ENCODE results near the gene NOXA1.
"Not testable (repeated sequence)": the region's sequence is repeated elsewhere in the genome, so short reads cannot be mapped to it uniquely, and the experiment has no call there.

Gene NOXA1, protein sequence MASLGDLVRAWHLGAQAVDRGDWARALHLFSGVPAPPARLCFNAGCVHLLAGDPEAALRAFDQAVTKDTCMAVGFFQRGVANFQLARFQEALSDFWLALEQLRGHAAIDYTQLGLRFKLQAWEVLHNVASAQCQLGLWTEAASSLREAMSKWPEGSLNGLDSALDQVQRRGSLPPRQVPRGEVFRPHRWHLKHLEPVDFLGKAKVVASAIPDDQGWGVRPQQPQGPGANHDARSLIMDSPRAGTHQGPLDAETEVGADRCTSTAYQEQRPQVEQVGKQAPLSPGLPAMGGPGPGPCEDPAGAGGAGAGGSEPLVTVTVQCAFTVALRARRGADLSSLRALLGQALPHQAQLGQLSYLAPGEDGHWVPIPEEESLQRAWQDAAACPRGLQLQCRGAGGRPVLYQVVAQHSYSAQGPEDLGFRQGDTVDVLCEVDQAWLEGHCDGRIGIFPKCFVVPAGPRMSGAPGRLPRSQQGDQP

GRCh38 chr9:137422604-137423513 is at the start of gene NOXA1, which contains the start of gene EXD3:
TSS of gene NOXA1 (plus strand) at chr9:137423393. CDS start at chr9:137423530, 137 bp downstream.
TSS of gene EXD3 (minus strand) at chr9:137423162. CDS start at chr9:137395357, 27,805 bp downstream.
- Histone ChIP-seq H3K4me1 (ENCODE audit: insufficient read depth, insufficient read length) (peaks cover 9% of the 10 kb centered on the region), H3K9me3 (ENCODE audit: insufficient read depth, low read length) (no peaks in the 10 kb centered on the region), H3K27me3 (ENCODE audit: insufficient read depth, insufficient read length) (peaks cover 20% of the 10 kb centered on the region), H3K4me3 (ENCODE audit: insufficient read length, low read depth) (peak within 1 kb of the TSS; percentile 78), H3K36me3 (ENCODE audit: insufficient read depth, insufficient read length, low read length) (peaks cover 5% of the 10 kb centered on the region), H3K9ac (ENCODE audit: insufficient read length, low read depth) (peak within 1 kb of the TSS; percentile 86)
- no peak for TF ChIP-seq ZNF274 (IDR thresholded peaks at IDR 0.05; ENCODE audit: low read depth, low read length)
- TF ChIP-seq SUZ12 (IDR thresholded peaks at IDR 0.05; ENCODE audit: extremely low read depth, insufficient read depth, insufficient read length) = no peak
- DNase-seq (ENCODE audit: low read depth, low spot score) = peak; percentile 87

DNA sequence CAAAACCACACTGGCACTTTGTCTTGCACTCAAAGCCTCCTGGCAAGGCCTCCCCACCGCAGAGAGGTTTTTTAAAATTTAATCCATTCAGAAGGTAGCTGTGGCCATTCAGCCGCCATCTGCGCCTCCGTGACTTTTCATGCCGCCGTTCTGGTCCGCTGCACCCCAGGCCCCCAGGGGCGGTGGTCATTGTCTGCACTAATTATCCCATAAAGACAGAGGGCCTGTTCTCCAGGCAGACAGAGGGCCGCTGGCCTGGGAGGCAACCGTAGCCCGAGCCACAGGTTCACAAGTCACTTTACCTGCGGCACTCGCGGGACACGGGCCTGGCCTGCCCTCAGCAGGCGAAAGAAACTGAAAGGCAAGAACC is 49.6 kb upstream of the NOXA1 start:
- no peak for DNase-seq (ENCODE audit: low read depth, low spot score)
- TF ChIP-seq SUZ12 (IDR thresholded peaks at IDR 0.05; ENCODE audit: extremely low read depth, insufficient read depth, insufficient read length) (no peak), ZNF274 (IDR thresholded peaks at IDR 0.05; ENCODE audit: low read depth, low read length) (no peak), YY1 (IDR thresholded peaks at IDR 0.05; ENCODE audit: insufficient read depth, insufficient read length) (no peak)

DNA sequence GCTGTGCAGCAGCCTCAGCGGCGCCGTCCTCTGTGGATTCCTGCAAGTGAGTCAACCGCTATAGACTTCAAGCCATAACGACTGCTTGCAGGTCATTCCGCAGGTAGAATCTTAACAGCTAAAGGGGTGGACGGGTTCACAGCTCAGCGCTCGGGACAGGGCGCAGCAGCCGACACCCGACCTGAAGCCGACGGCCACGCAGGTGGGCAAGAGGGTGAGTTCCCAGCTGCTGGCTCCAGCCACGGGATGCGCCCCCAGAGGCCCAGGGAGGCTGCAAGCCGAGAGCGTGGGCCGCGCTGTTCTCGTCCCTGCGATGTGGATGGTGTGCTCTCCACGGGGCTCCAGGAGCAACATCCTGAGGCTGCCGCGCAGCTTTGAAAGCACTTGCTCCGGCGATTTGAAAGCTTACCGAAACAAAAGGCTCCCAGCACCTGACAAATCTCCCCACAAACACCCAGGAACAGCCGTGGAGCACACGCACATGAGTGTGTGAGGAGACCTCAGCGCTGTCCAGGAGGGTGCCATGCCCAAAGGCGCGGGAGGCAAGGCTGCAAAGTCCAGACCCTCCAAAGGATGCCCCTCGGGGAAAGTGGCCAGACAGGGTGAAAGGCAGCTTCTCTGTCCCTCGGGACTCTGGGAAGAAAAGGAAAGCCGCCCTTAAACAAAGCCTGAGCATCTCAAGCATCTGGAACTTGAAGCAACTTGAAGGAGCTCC is 48.9 kb upstream of the NOXA1 start:
- Histone ChIP-seq H3K4me3 (ENCODE audit: insufficient read length, low read depth) (no peak overlapping the region), H3K9ac (ENCODE audit: insufficient read length, low read depth) (no peak overlapping the region), H3K9me3 (ENCODE audit: insufficient read depth, low read length) (peaks cover 6% of the 10 kb centered on the region; the same call in 1 of the 2 replicates), H3K27me3 (ENCODE audit: insufficient read depth, insufficient read length) (no peaks in the 10 kb centered on the region), H3K36me3 (ENCODE audit: insufficient read depth, insufficient read length, low read length) (no peaks in the 10 kb centered on the region), H3K4me1 (ENCODE audit: insufficient read depth, insufficient read length) (peaks cover 11% of the 10 kb centered on the region)
- DNase-seq (ENCODE audit: low read depth, low spot score) = no peak
- TF ChIP-seq SUZ12 (IDR thresholded peaks at IDR 0.05; ENCODE audit: extremely low read depth, insufficient read depth, insufficient read length) (no peak), YY1 (IDR thresholded peaks at IDR 0.05; ENCODE audit: insufficient read depth, insufficient read length) (no peak), ZNF274 (IDR thresholded peaks at IDR 0.05; ENCODE audit: low read depth, low read length) (no peak)

More for the DNA sequence above, 49.6 kb upstream of the NOXA1 start:
- Histone ChIP-seq H3K4me1 (ENCODE audit: insufficient read depth, insufficient read length) (peaks cover 11% of the 10 kb centered on the region), H3K9ac (ENCODE audit: insufficient read length, low read depth) (no peak overlapping the region), H3K9me3 (ENCODE audit: insufficient read depth, low read length) (peaks cover 6% of the 10 kb centered on the region; the same call in 1 of the 2 replicates), H3K27me3 (ENCODE audit: insufficient read depth, insufficient read length) (no peaks in the 10 kb centered on the region), H3K36me3 (ENCODE audit: insufficient read depth, insufficient read length, low read length) (no peaks in the 10 kb centered on the region), H3K4me3 (ENCODE audit: insufficient read length, low read depth) (no peak overlapping the region)

- DNase-seq (ENCODE audit: low read depth, low spot score) = no peak
- Histone ChIP-seq H3K9me3 (ENCODE audit: insufficient read depth, low read length) (peaks cover 6% of the 10 kb centered on the region; the same call in 1 of the 2 replicates), H3K36me3 (ENCODE audit: insufficient read depth, insufficient read length, low read length) (no peaks in the 10 kb centered on the region), H3K27me3 (ENCODE audit: insufficient read depth, insufficient read length) (no peaks in the 10 kb centered on the region), H3K4me1 (ENCODE audit: insufficient read depth, insufficient read length) (peaks cover 8% of the 10 kb centered on the region), H3K4me3 (ENCODE audit: insufficient read length, low read depth) (no peak overlapping the region), H3K9ac (ENCODE audit: insufficient read length, low read depth) (no peak overlapping the region)
- no peak for TF ChIP-seq SUZ12 (IDR thresholded peaks at IDR 0.05; ENCODE audit: extremely low read depth, insufficient read depth, insufficient read length)
Observed at GRCh38 chr9:137375321-137376058, 47.7 kb upstream of the NOXA1 start.

DNA sequence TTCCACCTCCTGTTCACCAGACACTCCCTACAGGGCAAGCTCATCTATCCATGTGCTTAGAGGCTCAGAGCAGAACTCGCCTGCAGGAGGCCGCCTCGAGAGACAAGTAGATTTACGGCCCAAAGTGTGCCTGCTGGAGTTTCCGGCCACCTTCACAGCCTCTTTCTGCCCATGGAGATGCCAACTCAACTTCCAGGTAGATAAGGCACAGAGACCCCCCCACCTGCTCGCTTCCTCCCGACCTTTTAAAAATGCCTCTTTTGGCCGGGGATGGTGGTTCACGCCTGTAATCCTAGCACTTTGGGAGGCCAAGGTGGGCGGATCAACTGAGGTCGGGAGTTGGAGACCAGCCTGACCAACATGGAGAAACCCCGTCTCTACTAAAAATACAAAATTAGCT is 46.8 kb upstream of the NOXA1 start:
- Histone ChIP-seq H3K4me1 (ENCODE audit: insufficient read depth, insufficient read length) (peaks cover 8% of the 10 kb centered on the region), H3K9ac (ENCODE audit: insufficient read length, low read depth) (no peak overlapping the region), H3K9me3 (ENCODE audit: insufficient read depth, low read length) (peaks cover 6% of the 10 kb centered on the region; the same call in 1 of the 2 replicates), H3K27me3 (ENCODE audit: insufficient read depth, insufficient read length) (no peaks in the 10 kb centered on the region), H3K4me3 (ENCODE audit: insufficient read length, low read depth) (no peak overlapping the region), H3K36me3 (ENCODE audit: insufficient read depth, insufficient read length, low read length) (no peaks in the 10 kb centered on the region)
- DNase-seq (ENCODE audit: low read depth, low spot score) = no peak
- TF ChIP-seq ZNF274 (IDR thresholded peaks at IDR 0.05; ENCODE audit: low read depth, low read length) = no peak
- TF ChIP-seq SUZ12 (IDR thresholded peaks at IDR 0.05; ENCODE audit: extremely low read depth, insufficient read depth, insufficient read length) = no peak
- TF ChIP-seq YY1 (IDR thresholded peaks at IDR 0.05; ENCODE audit: insufficient read depth, insufficient read length) = no peak

DNA sequence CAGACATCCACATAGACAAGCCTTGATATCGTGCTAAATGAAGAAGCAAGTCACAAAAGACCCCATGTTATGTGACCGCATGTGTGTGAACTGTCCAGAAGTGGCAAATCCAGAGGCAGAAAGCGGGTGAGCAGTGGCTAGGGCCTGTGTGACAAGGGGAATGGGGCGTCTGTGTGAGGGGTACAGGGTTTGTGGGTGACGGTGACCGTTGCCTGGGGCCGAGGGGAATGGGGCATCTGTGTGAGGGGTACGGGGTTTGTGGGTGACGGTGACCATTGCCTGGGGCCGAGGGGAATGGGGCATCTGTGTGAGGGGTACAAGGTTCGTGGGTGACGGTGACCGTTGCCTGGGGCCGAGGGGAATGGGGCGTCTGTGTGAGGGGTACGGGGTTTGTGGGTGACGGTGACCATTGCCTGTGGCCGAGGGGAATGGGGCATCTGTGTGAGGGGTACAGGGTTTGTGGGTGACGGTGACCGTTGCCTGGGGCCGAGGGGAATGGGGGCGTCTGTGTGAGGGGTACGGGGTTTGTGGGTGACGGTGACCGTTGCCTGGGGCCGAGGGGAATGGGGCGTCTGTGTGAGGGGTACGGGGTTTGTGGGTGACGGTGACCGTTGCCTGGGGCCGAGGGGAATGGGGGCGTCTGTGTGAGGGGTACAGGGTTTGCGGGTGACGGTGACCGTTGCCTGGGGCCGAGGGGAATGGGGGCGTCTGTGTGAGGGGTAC is 44.3 kb upstream of the NOXA1 start:
- H3K36me3 ChIP-seq (ENCODE audit: insufficient read depth, insufficient read length, low read length); H3K4me3 ChIP-seq (ENCODE audit: insufficient read length, low read depth); H3K9ac ChIP-seq (ENCODE audit: insufficient read length, low read depth); H3K9me3 ChIP-seq (ENCODE audit: insufficient read depth, low read length); DNase-seq (ENCODE audit: low read depth, low spot score); H3K27me3 ChIP-seq (ENCODE audit: insufficient read depth, insufficient read length): not testable (repeated sequence)
- peaks cover 11% of the 10 kb centered on the region for H3K4me1 ChIP-seq (ENCODE audit: insufficient read depth, insufficient read length)

Data from NT2/D1 (cell line).